Stimulated activated CD8-positive, alpha-beta memory T cell treated with anti-CD3 and anti-CD28 coated beads, Interleukin-15, amount 100 ng/mL, for 4 hours (primary cell): ENCODE measurements around the gene TENT4B.
A peak's percentile ranks its signal among the peaks of the same experiment; 100 is the strongest.
"Not testable (repeated sequence)": the region's sequence is repeated elsewhere in the genome, so short reads cannot be mapped to it uniquely, and the experiment has no call there.

ENCODE experiments used
- DNase-seq, 2 donors: peaks; one replicate each; pipeline ENCODE4 v3.0.0-alpha.2; 2020; ENCODE audit warnings: low read depth in 2 of 2

The TENT4B gene

GRCh38 chr16:50234771-50235556, 81.9 kb downstream of the TENT4B start:
- no peak for DNase-seq

GRCh38 chr16:50235581-50235980, 82.5 kb downstream of the TENT4B start:
- no peak for DNase-seq

- DNase-seq = no peak
Measured at GRCh38 chr16:50238314-50238713, 85.2 kb downstream of the TENT4B start.

- DNase-seq = no peak
Measured at GRCh38 chr16:50238868-50239301, 85.8 kb downstream of the TENT4B start.

- DNase-seq = not testable (repeated sequence)
Measured at GRCh38 chr16:50243024-50243423, 89.9 kb downstream of the TENT4B start.

- no peak for DNase-seq
Measured at GRCh38 chr16:50244140-50244503, 91.0 kb downstream of the TENT4B start.

GRCh38 chr16:50244504-50245416, 91.7 kb downstream of the TENT4B start:
- no peak for DNase-seq

GRCh38 chr16:50245417-50246298, 92.6 kb downstream of the TENT4B start:
- peak; percentile 48 to 60 for DNase-seq

- DNase-seq = no peak
Measured at GRCh38 chr16:50246299-50247122, 93.4 kb downstream of the TENT4B start.

GRCh38 chr16:50247123-50247905, 94.2 kb downstream of the TENT4B start:
- no peak for DNase-seq

GRCh38 chr16:50247906-50248608, 95.0 kb downstream of the TENT4B start:
- DNase-seq = no peak

GRCh38 chr16:50248845-50249244, 95.7 kb downstream of the TENT4B start:
- DNase-seq = no peak

- DNase-seq = no peak
Measured at GRCh38 chr16:50251375-50252081, 98.4 kb downstream of the TENT4B start.

GRCh38 chr16:50252082-50252611, 99.0 kb downstream of the TENT4B start:
- DNase-seq = no peak

GRCh38 chr16:50252874-50253513, 99.9 kb downstream of the TENT4B start:
- no peak for DNase-seq

- DNase-seq = no peak
Measured at GRCh38 chr16:50253514-50253910, 100.4 kb downstream of the TENT4B start.

- DNase-seq = no peak
Measured at GRCh38 chr16:50254072-50254471, 101.0 kb downstream of the TENT4B start.

GRCh38 chr16:50255538-50255937, 102.4 kb downstream of the TENT4B start:
- DNase-seq = no peak
